Hematopoietic multipotent progenitor cell treated with erythropoietin and hydrocortisone succinate and interleukin-3 and kit ligand, for 15 days (in vitro differentiated cells): Measurements from ENCODE around the gene RESF1.

ENCODE experiments used
- DNase-seq: peaks from one replicate; pipeline ENCODE4 v3.0.0-alpha.2; 2015; ENCODE audit warnings: low spot score

RESF1 gene

GRCh38 chr12:31961137-31961536 is 1.9 kb downstream of the RESF1 start:
- DNase-seq = no peak

- DNase-seq = no peak
Measured at GRCh38 chr12:31962076-31962475, 2.9 kb downstream of the RESF1 start.

DNA sequence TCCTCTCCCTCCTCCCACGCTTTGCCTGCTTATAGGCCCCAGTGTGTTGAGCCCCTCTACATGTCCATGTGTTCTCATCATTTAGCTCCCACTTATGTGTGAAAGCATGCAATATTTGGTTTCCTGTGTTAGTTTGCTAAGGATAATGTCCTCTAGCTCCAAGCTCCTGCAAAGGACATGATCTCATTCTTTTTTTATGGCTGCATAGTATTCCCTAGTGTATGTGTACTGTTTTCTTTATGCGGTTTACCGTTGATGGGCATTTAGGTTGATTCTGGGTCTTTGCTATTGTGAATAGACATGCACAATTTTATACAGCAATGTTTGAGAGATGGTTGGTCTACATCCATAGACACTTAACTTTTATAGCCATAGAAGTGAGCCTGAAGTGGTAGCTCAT is 5.1 kb downstream of the RESF1 start:
- no peak for DNase-seq

DNA sequence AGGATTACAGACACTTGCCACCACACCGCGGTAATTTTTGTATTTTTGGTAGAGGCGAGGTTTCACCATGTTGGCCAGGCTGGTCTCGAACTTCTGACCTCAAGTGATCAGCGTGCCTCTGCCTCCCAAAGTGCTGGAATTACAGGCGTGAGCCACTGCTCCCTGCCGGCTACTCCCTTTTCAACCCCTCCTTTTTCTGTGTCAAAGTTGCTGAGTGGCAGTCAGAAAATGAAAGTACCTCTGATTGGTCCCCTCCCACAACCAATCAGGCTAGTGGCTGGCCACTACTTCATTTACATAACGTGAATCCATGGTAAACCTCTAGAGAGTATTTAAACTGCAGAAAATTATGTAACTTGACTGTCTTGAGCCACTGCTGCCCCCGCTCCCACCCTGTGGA is 5.9 kb downstream of the RESF1 start:
- DNase-seq = no peak

- DNase-seq = no peak
Measured at GRCh38 chr12:31966558-31967205, 7.5 kb downstream of the RESF1 start.

- DNase-seq = no peak
Measured at GRCh38 chr12:31967539-31967938, 8.3 kb downstream of the RESF1 start.

- no peak for DNase-seq
Measured at GRCh38 chr12:31970199-31970598, 11.0 kb downstream of the RESF1 start.

GRCh38 chr12:31973818-31974217 is 14.6 kb downstream of the RESF1 start:
- no peak for DNase-seq

DNA sequence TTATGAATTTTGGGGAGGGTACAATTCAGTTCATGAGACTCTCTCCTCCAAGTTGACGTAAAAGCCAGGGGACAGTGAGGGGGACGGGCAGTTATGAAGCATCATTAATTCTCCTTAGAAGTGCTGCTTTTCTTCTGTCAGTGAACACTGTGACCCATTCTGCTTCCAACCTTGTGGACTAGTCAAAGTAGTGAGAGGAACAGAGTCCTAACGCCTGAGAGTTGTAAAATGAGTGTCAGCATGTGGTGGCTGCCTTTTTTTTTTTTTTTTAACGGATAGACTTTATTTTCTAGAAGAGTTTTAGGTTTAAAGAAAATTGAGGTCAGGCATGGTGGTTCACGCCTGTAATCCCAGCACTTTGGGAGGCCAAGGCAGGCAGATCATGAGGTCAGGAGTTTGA is 15.5 kb downstream of the RESF1 start:
- DNase-seq = no peak

GRCh38 chr12:31984806-31985591 is 25.8 kb downstream of the RESF1 start:
- no peak for DNase-seq

DNA sequence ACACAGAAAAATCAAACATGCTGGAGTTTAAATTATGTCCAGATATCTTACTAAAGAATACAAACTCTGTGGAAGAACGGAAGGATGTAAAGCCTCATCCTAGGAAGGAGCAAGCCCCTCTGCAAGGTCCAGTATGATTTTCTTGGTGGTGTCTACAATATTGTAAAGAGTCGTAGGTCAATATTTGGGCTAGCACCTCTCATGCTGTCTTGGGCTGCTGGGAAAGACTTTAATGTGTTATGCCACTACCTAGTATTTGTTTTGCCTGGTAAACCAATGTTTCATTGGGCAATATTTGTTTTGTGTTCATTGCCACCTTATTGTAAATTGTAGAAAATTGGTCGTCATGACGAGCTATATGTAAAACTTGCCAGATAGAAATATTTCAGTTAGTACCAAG is 26.6 kb downstream of the RESF1 start:
- DNase-seq = no peak

- no peak for DNase-seq
Measured at GRCh38 chr12:31989571-31990362, 30.6 kb downstream of the RESF1 start.

GRCh38 chr12:31991146-31991545 is 31.9 kb downstream of the RESF1 start:
- no peak for DNase-seq

GRCh38 chr12:31991815-31992214 is 32.6 kb downstream of the RESF1 start:
- DNase-seq = no peak

DNA sequence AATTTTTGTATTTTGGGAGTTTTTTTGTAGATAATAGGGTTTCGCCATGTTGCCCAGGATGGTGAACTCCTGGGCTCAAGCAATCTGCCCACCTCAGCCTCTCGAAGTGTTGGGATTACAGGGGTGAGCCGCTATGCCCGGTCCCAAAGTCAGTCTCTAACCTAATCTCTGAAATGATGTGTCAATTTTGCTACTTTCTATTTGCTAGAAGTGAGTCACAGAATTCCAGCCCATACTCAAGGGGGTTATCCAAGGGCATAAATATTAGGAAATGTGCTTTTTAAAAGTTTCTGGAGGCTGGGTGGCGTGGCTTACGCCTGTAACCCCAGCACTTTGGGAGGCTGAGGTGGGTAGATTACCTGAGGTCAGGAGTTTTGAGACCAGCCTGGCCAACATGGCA is 40.5 kb downstream of the RESF1 start:
- no peak for DNase-seq

DNA sequence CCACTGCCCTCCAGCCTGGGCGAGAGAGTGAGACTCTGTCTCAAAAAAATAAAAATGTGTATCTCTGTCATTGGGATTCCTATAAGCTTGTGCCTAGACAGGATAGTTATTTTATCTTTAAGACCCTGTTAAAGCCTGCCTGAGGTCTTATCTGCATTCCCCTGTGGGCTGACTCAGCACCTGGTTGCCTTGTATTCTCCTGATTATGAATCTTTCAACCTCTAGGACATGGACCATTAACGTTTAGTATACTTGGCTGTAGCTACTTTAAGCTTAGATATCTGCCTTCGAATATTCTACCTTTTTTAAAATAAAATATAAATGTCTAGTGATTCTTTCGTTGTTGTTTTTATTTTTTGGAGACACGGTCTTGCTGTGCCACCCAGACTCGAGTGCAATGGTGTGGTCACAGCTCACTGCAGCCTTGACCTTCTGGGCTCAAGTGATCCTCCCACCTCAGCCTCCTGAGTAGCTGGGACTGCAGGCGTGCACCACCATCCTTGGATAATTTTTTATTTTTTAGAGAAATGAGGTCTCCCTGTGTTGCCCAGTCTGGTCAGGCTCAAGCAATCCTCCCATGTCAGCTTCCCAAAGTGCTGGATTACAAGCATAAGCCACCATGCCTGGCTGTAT is 41.3 kb downstream of the RESF1 start:
- DNase-seq = peak; percentile 79

GRCh38 chr12:32002848-32003493 is 43.8 kb downstream of the RESF1 start:
- DNase-seq = peak; percentile 26

- DNase-seq = no peak
Measured at GRCh38 chr12:32003654-32004053, 44.4 kb downstream of the RESF1 start.

DNA sequence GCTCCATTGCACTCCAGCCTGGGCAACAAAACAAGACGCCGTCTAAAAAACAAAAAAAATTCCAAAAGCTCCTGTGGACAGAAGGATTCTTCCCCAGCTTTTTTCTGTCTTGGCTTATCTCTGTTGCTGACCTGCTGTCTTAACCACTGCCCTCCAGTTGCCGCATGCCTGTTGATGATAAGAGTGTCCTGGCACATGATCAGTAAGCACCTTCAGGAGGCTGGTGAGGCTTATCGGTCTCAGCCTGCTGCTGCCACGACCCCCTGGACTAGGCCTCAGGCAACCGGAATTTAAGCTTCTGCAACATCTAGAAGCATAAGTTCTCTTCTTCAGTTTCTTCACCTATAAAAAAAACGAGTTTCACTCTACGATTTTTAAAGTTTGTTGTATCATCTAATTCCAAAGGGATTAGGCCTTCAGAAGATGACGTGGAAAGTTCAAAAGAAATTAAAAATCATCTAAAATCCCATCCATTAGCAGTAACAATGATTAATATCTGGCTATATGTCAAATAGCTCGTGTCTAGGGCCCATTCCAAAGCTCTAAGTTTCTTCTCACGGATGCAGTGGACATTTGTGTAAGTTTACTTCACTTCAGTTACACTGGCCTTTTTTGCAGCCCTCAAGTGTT is 46.4 kb downstream of the RESF1 start:
- DNase-seq = peak; percentile 94
